GM19452 (cell line): ENCODE results near the gene LRRC56.

Experiments used
- ATAC-seq: cut with Tn5 transposase; IDR thresholded peaks from one replicate; pipeline ENCODE4 v1.9.1; 2021; ENCODE audit not compliant: unreplicated experiment

The LRRC56 gene

DNA sequence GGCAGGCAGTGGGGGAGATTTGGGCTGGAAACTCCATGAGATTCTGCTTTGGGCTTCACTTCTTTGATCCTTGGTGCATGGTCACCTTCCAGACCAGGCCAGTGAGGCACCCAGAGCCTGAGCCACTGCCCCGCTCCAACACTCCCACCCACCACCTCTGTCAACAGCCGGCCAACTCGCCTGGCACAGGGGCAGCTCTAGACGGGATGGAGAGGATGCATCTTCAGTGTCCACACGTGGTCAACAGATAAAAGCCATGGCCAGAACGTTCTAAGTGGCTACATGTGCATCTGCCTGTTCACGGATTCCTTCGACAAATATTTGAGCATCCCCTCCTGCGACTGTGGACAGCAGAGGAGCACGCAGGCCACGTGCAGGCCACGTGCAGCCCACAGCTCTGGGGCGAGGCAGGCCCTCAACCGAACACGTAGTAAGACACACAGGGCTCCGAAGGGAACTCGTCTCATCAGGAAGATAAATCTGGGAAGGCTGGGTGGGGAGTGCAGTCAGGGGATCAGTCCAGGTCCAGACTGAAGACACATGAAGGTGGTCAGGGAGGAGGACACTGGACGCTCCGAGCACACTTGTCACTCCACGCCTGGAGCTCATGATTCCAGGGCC lies 1.2 kb downstream of the LRRC56 start:
- ATAC-seq, result no peak

DNA sequence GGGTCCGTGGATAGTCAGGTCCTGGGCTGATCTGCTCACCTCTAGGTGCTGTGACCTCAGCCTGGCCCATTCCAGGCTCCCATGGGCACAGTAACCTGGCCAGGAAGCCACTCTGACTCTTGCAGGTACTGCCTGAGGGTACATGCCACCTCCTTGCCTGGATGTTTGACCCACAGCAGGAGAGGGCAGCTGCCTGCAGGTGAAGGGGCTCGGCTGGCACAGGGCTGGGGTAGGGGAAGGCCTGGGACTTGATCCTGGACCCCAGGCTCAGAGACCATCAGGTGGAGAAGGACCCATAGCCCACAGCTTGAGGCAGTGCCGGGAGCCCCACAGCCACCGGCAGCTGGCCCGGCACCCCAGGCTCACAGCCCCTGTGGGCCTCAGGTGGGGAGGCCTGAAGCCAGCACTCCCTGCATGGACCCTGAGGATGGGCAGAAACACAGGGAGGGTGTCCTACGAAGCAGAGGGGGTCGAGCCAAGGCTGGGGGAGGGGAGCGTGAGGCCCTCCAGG lies 2.7 kb downstream of the LRRC56 start:
- ATAC-seq, result no peak

DNA sequence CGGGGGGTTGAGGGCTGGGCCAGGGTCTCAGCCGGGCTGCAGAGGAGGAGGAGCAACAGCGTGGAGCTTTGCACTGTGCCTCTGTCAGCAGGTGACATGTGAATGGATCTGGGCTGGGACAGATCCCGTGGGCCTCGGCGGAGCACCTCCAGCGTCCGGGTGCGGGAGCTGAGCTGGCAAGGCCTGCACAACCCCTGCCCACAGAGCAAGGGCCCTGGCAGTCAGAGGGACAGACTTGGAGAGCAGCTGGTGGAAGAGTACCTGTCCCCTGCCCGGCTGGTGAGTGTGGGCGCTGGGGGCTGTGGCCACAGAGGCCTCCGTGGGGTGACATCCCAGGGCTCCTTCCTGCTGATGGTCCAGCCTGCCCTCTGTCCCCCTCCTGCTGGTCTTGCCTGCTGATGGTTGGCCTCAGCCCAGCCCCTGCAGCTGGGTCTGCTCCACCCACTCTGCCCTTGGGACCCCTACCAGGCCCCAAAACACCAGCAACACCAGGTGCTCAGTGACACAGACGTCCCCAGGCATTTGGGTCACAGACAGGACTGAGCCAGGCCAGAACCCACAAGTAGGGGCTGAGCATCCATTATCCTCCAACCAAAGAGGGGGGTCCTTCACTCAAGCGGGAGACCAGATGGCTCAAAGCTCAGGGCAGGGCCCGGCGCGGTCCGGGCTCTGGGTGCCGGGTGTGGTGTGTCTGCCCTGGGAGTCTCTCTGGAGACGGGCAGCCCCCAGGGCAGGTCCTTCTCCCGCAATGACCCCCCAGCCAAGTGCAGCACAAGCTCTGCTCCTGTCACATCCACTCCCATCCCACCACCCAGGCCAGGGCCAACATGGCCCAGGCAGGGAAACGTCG lies 3.5 kb downstream of the LRRC56 start:
- no peak for ATAC-seq

DNA sequence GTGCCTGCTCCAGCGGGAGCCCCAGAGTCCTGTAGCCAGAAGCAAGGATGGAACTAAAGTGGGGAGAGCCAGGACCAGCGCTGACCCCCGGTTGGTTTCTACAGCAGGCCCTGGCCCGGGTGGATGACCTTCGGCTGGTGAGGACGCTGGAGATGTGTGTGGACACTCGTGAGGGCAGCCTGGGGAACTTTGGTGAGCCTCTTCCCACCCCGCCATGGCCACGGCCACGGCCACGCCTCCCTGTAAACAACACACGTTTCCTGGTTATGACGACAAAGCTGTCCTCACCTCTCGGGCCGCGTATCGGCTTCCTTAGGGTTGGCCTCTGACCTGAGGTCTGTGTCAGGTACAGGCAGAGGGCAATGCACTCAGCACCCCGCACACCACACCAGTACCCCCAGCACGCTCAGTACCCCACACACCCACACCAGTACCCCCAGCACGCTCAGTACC lies 4.1 kb downstream of the LRRC56 start:
- ATAC-seq, result no peak

DNA sequence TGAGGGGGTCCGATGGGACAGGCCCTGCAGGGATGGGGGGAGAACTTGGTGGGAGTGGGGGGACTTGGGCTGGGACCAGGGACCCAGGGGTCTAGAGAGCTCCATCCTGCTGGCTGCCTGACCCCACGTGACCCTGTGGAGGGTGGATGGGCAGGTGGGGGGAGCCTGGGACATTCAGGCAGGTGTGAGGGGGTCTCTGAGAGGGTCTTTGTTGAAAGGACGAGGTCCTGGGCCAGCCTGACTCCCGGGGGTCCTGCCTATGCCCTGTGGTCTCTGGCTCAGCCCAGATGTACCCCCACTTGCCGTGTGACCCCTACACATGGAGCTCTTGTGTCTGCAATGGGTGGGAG lies 7.5 kb downstream of the LRRC56 start:
- ATAC-seq, result no peak

DNA sequence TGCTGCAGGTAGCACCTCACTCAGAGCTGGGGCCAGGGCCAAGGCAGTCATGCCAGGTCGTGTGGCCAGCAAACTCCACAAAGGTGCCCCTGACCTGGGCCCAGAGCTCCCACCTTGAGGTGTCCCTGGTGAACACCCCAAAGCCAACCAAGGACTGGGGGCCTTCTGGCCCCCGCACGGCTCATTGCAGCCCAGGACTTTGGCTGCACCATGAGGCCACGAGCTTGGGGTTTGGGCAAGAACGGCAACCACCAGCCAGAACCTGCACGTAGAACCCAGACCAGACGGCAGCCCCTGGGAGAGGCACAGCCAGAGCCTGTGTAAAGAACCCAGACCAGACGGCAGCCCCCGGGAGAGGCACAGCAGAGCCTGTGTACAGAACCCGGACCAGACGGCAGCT lies 7.8 kb downstream of the LRRC56 start:
- ATAC-seq, result no peak

DNA sequence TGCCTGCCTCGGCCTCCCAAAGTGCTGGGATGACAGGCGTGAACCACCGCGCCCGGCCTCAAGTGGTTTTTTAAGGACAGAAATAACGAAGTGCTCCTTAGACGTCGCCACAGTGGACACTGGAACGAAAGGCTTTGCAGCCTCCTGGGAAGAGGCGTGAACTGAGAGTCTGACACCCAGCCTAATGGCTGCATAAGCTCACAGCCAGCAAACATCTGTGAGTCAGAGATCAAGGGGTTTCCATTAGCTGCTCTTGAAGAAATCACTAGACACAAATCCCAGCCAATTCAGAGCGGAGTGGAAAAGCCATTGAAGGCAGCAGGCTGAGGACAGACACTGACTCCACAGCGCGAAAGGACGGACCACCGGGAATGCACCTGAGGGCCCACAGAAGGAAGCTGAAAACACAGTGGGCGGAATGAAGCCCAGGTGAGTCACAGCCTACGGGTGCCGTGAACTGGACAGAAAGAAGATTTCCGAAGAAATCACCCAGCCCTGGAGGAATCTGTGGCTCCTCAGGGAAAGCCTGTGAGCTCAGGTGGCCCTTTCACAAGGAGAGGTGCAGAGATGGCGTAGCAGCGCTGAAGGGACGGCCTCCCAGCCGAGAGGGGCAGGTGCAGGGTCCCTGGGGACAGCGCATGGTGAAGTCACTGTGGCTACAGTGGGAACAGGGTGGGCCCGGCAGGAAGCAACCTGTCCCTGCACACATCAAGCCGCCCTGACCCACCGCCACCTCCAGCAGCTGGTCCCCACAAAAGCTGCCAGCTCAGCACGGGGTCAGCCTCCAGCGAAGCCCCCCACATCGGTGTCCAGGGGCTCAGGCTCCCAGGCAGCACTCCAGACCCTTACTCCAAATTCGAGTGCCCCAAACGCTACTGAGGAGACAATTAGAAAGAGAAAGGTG lies 11.6 kb downstream of the LRRC56 start:
- ATAC-seq, result no peak

DNA sequence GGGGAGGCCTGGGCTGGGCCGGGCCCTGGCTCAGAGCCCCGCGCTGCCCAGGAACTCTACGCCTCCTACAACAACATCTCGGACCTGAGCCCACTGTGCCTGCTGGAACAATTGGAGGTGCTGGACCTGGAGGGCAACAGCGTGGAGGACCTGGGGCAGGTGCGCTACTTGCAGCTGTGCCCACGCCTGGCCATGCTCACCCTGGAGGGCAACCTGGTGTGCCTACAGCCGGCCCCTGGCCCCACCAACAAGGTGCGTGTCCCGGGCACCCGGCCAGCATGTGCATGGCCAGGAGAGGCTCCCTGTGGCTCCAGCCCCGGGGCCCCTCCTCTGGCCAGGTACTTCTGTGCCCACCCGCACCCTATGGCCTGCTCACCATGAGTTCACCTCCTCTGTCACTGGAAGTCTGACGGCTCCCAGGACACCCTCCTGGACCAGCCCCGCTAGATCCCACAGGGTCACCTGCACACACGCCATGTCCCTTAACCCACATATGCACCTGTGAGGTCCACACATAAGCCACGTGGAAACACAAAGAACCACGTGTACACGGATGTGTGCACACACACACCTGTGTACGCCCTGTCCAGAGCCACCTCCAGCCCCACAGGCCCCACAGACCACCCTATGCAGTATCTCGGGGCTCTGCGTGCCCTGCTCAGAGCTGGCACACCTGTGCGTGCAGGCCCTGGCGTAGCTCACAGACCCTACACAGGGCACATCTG lies 12.9 kb downstream of the LRRC56 start:
- ATAC-seq, result no peak

DNA sequence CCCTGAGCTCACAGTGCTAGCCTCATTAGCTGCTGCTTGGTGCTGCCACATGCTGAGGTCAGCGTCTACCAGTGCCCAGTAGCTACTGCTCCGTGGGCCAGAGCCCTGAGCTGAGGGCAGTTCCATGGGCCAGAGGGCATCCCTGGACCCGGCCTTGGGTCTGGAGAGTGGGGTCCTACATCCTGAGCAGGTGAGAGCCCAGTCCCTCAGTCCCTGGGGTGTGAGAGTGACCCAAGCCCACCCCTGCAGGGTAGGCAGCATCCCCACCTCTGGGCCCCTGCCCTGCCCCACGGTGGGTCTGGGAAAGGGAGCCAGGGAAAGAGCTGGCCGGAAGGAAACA lies 13.4 kb downstream of the LRRC56 start:
- ATAC-seq, result no peak

DNA sequence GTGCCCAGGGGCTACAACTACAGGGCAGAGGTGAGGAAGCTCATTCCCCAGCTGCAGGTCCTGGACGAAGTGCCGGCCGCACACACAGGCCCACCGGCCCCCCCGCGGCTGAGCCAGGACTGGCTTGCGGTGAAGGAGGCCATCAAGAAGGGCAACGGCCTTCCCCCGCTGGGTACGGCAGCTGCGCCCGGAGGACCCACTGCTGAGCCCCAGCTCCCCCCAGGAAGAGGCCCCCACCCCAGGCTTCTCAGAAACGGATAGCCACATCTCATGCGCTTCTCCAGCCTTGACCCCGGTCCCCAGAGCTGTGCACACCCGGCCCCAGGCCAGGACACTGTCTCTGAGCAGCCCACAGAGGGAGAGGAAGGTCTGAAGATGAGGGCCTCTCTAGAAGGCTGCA lies 13.8 kb downstream of the LRRC56 start:
- no peak for ATAC-seq

DNA sequence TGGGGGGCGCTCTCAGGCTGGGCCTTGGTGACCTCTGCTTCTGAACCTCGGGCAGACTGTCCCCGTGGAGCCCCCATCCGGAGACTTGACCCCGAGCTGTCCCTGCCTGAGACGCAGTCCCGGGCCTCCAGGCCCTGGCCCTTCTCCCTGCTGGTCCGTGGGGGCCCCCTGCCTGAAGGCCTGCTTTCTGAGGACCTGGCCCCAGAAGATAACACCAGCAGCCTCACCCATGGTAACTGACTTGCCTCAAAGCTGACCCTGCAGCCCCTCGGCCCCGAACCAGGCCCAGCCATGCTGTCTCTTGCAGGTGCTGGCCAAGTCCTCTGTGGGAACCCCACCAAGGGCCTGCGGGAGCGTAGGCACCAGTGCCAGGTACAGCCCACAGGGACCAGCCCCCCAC lies 14.3 kb downstream of the LRRC56 start:
- no peak for ATAC-seq

DNA sequence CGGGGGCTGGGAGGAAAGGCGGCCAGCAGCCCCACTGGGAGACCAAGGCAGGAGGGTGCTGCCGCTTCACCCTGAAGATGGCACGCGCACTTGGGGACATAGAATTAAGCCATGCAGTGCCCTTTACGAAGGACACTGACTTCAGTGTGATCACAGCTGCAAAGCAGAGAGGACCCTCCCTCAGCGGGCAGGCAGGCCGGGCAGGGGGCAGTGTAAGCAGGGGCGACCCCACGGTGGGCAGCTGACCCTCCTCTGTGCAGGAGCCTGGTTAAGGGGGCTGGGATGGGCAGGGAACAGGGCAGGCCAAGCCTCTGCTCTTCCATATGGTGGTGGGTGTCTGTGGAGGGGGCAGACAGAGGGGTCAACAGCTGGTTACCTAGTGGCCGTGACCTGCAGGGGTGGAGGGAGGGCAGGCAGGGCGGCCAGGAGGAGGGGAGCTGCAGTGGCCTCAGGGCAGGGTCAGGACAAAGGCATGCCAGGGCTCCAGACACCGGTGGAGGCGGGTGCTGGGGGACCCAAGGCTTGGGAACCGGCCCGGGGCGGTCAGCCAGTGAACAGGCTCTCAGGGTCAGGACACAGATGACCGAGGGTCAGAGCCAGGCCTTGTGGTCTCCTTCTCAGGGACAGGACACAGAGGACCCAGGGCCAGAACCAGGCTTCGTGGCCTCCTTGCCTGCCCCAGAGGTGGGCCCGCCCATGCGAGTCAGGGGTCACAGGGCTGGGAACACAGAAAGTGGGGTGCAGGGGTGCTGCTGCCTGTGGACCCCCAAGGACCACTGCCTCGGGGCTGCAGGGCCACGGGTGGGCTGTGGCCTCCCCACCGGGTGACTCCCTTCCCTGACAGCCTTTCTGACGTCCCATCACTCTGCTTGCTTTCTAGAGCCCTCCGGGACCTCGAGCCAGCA lies 16.0 kb downstream of the LRRC56 start:
- no peak for ATAC-seq

DNA sequence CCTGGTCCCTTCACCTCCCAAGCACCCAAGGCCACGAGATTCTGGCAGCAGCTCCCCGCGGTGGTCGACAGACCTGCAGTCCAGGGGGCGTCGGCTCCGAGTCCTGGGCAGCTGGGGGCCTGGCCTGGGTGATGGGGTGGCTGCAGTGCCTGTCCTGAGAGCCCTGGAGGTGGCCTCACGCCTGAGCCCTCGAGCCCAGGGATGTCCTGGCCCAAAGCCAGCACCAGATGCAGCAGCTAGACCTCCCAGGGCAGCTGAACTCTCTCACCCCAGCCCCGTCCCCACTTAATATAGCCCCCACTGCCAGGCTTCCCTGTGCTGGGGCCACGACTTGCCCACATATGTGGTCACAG lies 16.6 kb downstream of the LRRC56 start:
- no peak for ATAC-seq

DNA sequence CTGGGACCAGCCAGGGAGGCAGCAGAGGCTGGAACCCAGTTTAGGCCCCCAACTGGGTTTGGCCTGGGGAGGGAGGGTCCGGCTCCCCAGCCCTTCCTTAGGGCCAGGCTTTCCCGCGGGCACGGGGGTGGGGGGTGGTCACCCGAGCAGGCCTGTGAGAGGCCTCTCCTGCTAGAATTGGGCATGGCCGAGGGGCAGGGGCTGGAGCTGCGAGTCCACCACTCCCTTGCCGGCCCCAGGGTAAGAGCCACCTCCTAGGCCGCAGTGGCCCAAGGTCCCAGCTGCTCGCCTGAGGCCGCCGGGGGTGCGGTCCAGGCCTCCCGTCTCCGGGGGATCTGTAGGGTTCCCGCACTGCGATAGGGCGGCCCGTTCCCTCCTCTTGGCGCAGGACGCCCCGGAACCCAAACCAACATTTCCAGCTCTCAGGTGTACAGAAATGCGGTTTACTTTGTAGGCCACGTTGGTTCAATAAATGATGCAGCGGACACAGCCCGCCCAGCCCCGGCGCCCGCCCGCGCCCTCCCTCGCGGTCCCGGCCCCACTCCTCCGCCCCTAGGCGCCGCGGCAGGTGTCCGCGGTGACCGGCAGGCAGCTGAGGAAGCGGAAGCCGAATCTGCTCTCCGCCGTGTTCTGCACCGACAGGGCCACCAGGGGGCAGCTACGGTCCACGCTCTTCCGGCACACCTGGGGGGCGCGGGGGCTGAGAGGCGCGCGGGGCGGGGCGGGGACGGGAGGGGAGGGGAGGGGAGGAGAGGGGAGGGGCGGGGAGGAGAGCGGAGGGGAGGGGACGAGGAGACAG lies 17.3 kb downstream of the LRRC56 start:
- no peak for ATAC-seq

DNA sequence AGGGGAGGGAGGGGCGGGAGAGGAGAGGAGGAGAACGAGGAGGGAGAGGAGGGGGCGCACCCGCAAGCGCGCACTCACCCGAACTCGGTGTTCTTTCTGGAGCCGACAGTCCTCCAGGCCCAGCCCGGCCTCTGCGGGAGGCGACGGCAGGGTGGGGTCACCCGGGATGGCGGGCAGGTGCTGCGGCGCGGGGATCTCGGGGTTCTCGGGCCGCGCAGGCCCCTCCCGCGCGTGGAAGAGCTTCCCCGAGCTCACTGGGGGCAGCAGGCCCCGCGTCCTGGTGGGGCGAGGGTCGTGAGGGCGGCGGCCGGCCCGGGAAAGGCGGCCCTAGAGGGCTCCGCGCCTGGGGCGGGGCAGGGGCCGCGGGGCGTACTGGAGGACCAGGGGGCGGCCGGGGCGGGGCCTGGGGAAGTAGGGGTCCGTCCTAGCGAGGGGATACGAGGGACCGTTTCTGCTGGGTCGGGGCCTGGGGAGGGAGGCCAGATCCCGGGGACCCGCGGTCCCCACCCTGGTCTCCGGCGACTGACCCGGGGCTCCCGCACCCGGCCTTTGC lies 18.0 kb downstream of the LRRC56 start:
- no peak for ATAC-seq

DNA sequence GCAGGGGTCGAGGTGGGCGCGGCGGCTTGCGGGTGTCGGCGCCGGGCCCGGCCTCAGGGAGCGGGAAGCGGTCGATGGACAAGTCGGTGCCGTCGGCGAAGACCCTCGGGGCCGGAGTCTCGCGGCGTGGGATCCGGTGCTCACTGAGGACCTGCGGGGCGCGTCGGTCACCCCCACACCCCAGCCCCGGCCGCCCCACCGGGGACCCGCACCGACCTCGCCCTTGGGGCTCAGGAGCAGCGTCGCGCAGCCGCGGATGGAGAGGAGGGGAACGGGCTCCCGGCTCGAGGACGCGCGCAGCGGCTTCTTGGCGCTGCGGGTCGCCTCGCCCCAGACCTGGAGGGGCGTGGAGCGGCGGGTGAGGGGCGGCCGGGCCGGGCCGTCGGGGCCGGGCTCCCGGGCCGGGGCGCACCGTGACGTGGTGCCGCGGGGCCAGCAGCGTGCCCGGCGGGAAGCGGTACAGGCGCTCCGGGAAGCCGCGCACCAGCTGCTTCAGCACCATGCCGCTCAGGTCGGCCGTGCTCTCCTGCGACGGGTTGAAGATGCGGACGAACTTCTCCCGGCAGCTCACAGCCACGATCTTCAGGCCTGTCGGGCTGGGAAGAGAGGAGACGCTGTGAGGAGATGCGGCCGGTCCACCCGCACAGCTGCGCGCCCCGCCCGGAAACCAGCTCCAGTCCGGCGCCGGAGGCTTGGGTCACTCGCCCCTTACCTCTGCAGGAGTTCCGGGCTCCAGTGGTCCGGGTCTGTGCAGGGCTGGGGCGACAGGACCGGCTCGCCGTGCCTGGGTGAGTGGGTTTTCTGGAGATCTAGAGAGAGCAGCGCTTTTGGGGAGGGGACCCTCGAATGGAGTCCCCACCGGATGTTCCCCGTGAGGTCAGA lies 18.7 kb downstream of the LRRC56 start:
- ATAC-seq, result no peak

DNA sequence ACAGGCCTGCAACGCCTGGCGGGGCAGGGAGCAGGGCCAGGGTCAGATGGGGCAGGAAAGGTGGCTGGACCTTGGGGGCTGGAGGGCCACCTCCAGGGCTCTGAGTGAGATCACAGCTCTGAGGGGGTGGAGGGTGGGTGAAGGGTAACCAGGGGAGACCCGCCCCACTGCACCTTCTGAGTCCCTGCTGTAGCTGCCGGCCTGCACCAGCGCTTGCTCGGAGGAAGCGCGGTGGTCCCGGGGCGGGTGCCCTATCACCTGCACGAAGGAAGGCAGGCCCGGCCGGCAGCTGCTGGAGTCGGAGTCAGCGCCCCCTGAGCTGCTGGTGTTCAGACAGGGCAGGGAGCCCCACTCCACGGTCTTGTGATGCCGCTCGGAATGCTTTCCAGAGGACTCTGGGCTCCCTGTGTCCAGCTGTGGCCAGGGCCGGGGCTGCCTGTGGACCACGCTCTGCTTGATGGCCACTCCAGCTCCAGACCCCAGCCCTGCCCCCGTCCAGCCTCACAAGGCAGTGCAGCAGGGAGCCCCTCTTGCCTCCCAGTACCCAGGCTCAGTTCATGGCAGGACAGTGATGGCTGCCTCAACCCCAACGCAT lies 19.4 kb downstream of the LRRC56 start:
- no peak for ATAC-seq
